Lower lobe of right lung (tissue), 2 donors: ENCODE results near the gene HECTD4. TPM values are rescaled to one million over a fixed set of nuclear protein-coding genes. Genes with fewer than 3 reads are reported as not detected.

Source experiments
- ATAC-seq, 2 donors: fragments of 200-7000 bp; cut with Tn5 transposase; one replicate each; pipeline ENCODE4 v1.9.1; 2020 to 2022; ENCODE audit warnings: mild to moderate bottlenecking in 2 of 2, moderate library complexity in 2 of 2
- DNase-seq: peaks from one replicate; pipeline ENCODE4 v3.0.0-alpha.2; 2020
- H3K27ac ChIP-seq: fragments of 200-600 bp; one replicate; pipeline ENCODE4 v1.8.0; 2022
- H3K27me3 ChIP-seq: fragments of 200-600 bp; one replicate; pipeline ENCODE4 v1.8.0; 2022; ENCODE audit warnings: low read depth
- H3K36me3 ChIP-seq: fragments of 200-600 bp; one replicate; pipeline ENCODE4 v1.8.0; 2022; ENCODE audit warnings: mild to moderate bottlenecking
- H3K4me1 ChIP-seq: fragments of 200-600 bp; one replicate; pipeline ENCODE4 v1.8.0; 2022
- H3K4me3 ChIP-seq: fragments of 200-600 bp; one replicate; pipeline ENCODE4 v1.8.0; 2022; ENCODE audit warnings: mild to moderate bottlenecking
- H3K9me3 ChIP-seq: fragments of 200-600 bp; one replicate; pipeline ENCODE4 v1.8.0; 2022
- CTCF ChIP-seq: fragments of 200-600 bp; IDR thresholded peaks from one replicate; pipeline ENCODE4 v1.8.0; 2022; ENCODE audit warnings: antibody characterized with exemption, mild to moderate bottlenecking
- intact Hi-C: fragments of 100-400 bp; cut with DNase I; formaldehyde crosslinking; loops from one replicate; pipeline ENCODE4 v1.11.0; 2022
- total RNA-seq: library from RNA; stranded (reverse); fragmentation: NEBNext Ultra II Directional; extraction: Animal tissue kit (Norgen Biotek cat#: 25700); gene quantifications from one replicate; pipeline ENCODE4 v1.2.1, GENCODE V29; 2021
- donor health status: DM: no; HTN: yes; CAD: no; lungs with severe emphysema.

The HECTD4 gene
- total RNA-seq, 1 donor from 2014 or later, result 54.8 TPM

DNA sequence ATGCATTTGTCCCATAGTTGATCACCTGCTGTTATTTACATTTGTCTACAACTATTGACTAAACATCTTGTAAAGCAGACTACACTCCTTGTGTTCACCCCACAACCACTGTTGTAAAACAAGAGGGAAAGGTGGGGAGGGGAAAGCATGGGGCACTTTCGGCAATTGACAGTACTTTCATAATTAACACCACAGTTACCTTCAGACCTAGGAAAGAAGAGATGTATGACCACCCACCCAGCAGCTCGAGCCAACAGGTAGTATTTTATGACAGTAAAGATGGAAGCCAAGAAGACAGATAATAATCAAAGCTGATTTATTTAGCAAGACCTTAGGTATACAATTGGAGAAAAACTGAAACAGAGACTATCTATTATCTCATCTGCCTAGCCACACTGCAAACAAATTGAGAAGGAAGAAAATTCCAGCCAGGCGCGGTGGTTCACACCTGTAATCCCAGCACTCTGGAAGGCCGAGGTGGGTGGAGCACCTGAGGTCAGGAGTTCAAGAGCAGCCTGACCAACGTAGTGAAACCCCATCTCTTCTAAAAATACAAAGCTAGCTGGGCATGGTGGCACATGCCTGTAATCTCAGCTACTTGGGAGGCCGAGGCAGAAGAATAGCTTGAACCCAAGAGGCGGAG, 11.2 kb downstream of the HECTD4 start:
- no peaks in the 10 kb centered on the region for H3K36me3 ChIP-seq
- no peaks in the 10 kb centered on the region for H3K27me3 ChIP-seq
- TF ChIP-seq CTCF, result no peak
- intact Hi-C loops, result no loop called here
- no peak for ATAC-seq
- no peaks in the 10 kb centered on the region for H3K9me3 ChIP-seq
- H3K4me3 ChIP-seq, result no peak overlapping the region
- no peak for DNase-seq
- H3K27ac ChIP-seq, result no peak overlapping the region
- no peaks in the 10 kb centered on the region for H3K4me1 ChIP-seq

DNA sequence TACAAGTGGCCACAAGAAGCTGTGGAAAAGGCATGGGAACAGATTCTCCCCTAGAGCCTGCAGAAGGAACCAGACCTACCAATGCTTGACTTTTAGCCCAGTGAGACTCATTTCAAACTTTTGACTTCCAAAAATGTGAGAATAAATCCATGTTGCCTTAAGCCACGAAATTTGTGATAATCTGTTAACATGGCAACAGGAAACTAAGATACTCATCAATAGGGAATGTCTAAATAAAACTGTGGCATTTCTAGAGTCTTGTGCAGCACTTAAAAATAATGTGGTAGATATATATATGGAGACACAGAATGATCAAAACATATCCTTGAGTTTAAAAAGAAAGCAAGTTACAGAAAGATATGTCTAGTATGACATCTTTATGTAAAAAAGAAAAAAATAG, 12.0 kb downstream of the HECTD4 start:
- no peak for TF ChIP-seq CTCF
- no peaks in the 10 kb centered on the region for H3K36me3 ChIP-seq
- no peak for DNase-seq
- no peak overlapping the region for H3K4me3 ChIP-seq
- H3K27ac ChIP-seq, result no peak overlapping the region
- no peaks in the 10 kb centered on the region for H3K4me1 ChIP-seq
- H3K9me3 ChIP-seq, result no peaks in the 10 kb centered on the region
- intact Hi-C loops, result no loop called here
- no peaks in the 10 kb centered on the region for H3K27me3 ChIP-seq
- no peak for ATAC-seq

- TF ChIP-seq CTCF, result no peak
- DNase-seq, result no peak
- no peaks in the 10 kb centered on the region for H3K4me1 ChIP-seq
- no peaks in the 10 kb centered on the region for H3K9me3 ChIP-seq
- no peaks in the 10 kb centered on the region for H3K36me3 ChIP-seq
- H3K27me3 ChIP-seq, result no peaks in the 10 kb centered on the region
- no peak for ATAC-seq
- no peak overlapping the region for H3K4me3 ChIP-seq
- no peak overlapping the region for H3K27ac ChIP-seq
- intact Hi-C loops, result no loop called here
Measured at GRCh38 chr12:112368856-112369255, 13.4 kb downstream of the HECTD4 start.

- ATAC-seq, result no peak
- Histone ChIP-seq H3K9me3 (no peaks in the 10 kb centered on the region), H3K36me3 (no peaks in the 10 kb centered on the region), H3K4me3 (no peak overlapping the region), H3K4me1 (no peaks in the 10 kb centered on the region), H3K27ac (no peak overlapping the region), H3K27me3 (no peaks in the 10 kb centered on the region)
- no peak for DNase-seq
- TF ChIP-seq CTCF, result no peak
- intact Hi-C loops, result no loop called here
Measured at GRCh38 chr12:112367965-112368364, 14.3 kb downstream of the HECTD4 start.

- Histone ChIP-seq H3K9me3 (no peaks in the 10 kb centered on the region), H3K4me1 (no peaks in the 10 kb centered on the region), H3K27ac (no peak overlapping the region), H3K4me3 (no peak overlapping the region), H3K36me3 (no peaks in the 10 kb centered on the region), H3K27me3 (no peaks in the 10 kb centered on the region)
- no peak for TF ChIP-seq CTCF
- intact Hi-C loops, result no loop called here
- ATAC-seq (no peak), DNase-seq (no peak)
Measured at GRCh38 chr12:112362310-112362709, 19.9 kb downstream of the HECTD4 start.
